Body of pancreas (tissue), 4 donors: ENCODE measurements around the gene SERPINB10. TPM values are rescaled to one million over a fixed set of nuclear protein-coding genes. Genes with fewer than 3 reads are reported as not detected.

Experiments used
- ATAC-seq: fragments of 150-250 bp; one replicate; pipeline ENCODE4 v1.9.1; 2016
- DNase-seq, 4 donors: peaks; one replicate each; pipeline ENCODE4 v3.0.0-alpha.2; 2019
- H3K27ac ChIP-seq, 4 donors: fragments of 200-600 bp; sonication (generic); 1 replicate in 3 of 4; 2 replicates in 1 of 4; pipeline versions ENCODE4 v1.5.1 to v1.6.1; 2016 to 2019; ENCODE audit warnings: mild to moderate bottlenecking in 1 of 4, mixed read lengths in 1 of 4, moderate library complexity in 1 of 4
- H3K27me3 ChIP-seq, 2 donors: fragments of 200-600 bp; sonication (generic); one replicate each; pipeline ENCODE4 v1.6.0; 2016; ENCODE audit warnings: mild to moderate bottlenecking in 1 of 2
- H3K36me3 ChIP-seq, 2 donors: fragments of 200-600 bp; sonication (generic); replicated peaks in 1 of 2; 2 replicates each; pipeline ENCODE4 v1.5.1; 2016; ENCODE audit warnings: low read depth in 2 of 2; ENCODE audit not compliant: insufficient read depth in 1 of 2
- H3K4me1 ChIP-seq: fragments of 200-600 bp; sonication (generic); one replicate; pipeline ENCODE4 v1.6.0; 2016
- H3K4me3 ChIP-seq, 2 donors: fragments of 200-600 bp; sonication (generic); 1 replicate in 1 of 2; 2 replicates in 1 of 2; pipeline ENCODE4 v1.5.1; 2016 to 2019
- H3K9me3 ChIP-seq, 3 donors: fragments of 200-600 bp; sonication (generic); 1 replicate in 2 of 3; 2 replicates in 1 of 3; pipeline ENCODE4 v1.5.1; 2016
- CTCF ChIP-seq, 7 experiments: fragments of 450-650 bp in 4 of 7; fragments of 200-600 bp in 3 of 7; sonication (generic) in 3 of 7; IDR thresholded peaks; one replicate each; pipeline ENCODE4 v1.5.1; 2016 to 2019; ENCODE audit warnings: antibody characterized with exemption in 7 of 7
- POLR2A ChIP-seq, 3 donors: fragments of 450-650 bp; IDR thresholded peaks; one replicate each; pipeline ENCODE4 v1.6.1; 2016; ENCODE audit warnings: antibody characterized with exemption in 3 of 3, mild to moderate bottlenecking in 2 of 3
- WGBS, 2 donors: methylation state at CpG; one replicate each; pipeline ENCODE4 v1.1.5; 2017; 5-methylcytosine and 5-hydroxymethylcytosine counted together
- intact Hi-C: fragments of 100-400 bp; cut with DNase I; formaldehyde crosslinking; loops from one replicate; pipeline ENCODE4 v1.15.1; 2023
- total RNA-seq, 2 donors: library from RNA; depleted of rRNA; stranded (reverse); fragments of >200 nt; gene quantifications; one replicate each; pipeline ENCODE4 v1.1.0, GENCODE V29; 2016

Gene SERPINB10
- total RNA-seq, 2 donors from 2014 or later, result not detected

- H3K4me1 ChIP-seq, result no peaks in the 10 kb centered on the region
- no peak for ATAC-seq
Observed at GRCh38 chr18:63889626-63890025, 18.1 kb upstream of the SERPINB10 start.

GRCh38 chr18:63890237-63890949 is 17.4 kb upstream of the SERPINB10 start:
- TF ChIP-seq CTCF (IDR thresholded peaks at IDR 0.05), result no peak
- no peak for TF ChIP-seq POLR2A (IDR thresholded peaks at IDR 0.05)
- ATAC-seq (no peak), DNase-seq (no peak)
- Histone ChIP-seq H3K4me3 (no peak overlapping the region), H3K36me3 (no peaks in the 10 kb centered on the region), H3K4me1 (no peaks in the 10 kb centered on the region), H3K27ac (no peak overlapping the region), H3K9me3 (no peaks in the 10 kb centered on the region), H3K27me3 (no peaks in the 10 kb centered on the region)
- WGBS, 2 donors, result 80 to 83% methylated on average over 6 of the region's 6 CpGs
- intact Hi-C loops, result no loop called here

More at GRCh38 chr18:63889626-63890025, 18.1 kb upstream of the SERPINB10 start:
- Histone ChIP-seq H3K27me3 (no peaks in the 10 kb centered on the region), H3K9me3 (no peaks in the 10 kb centered on the region), H3K36me3 (no peaks in the 10 kb centered on the region), H3K27ac (no peak overlapping the region), H3K4me3 (no peak overlapping the region)
- intact Hi-C loops, result no loop called here
- 76 to 96% methylated on average over 2 of the region's 2 CpGs for WGBS, 2 donors
- no peak for DNase-seq
- no peak for TF ChIP-seq CTCF (IDR thresholded peaks at IDR 0.05)
- no peak for TF ChIP-seq POLR2A (IDR thresholded peaks at IDR 0.05)

- ATAC-seq (no peak), DNase-seq (no peak)
- 81 to 82% methylated on average over 5 of the region's 5 CpGs for WGBS, 2 donors
Observed at GRCh38 chr18:63890950-63891304, 16.8 kb upstream of the SERPINB10 start.

GRCh38 chr18:63892566-63892965 is 15.2 kb upstream of the SERPINB10 start:
- H3K36me3 ChIP-seq, result no peaks in the 10 kb centered on the region
- TF ChIP-seq CTCF (IDR thresholded peaks at IDR 0.05), result no peak
- no peak for TF ChIP-seq POLR2A (IDR thresholded peaks at IDR 0.05)
- H3K4me1 ChIP-seq, result no peaks in the 10 kb centered on the region
- DNase-seq (no peak), ATAC-seq (no peak)
- H3K27ac ChIP-seq, result no peak overlapping the region
- 84 to 94% methylated on average over 4 of the region's 4 CpGs for WGBS, 2 donors
- H3K27me3 ChIP-seq, result no peaks in the 10 kb centered on the region
- H3K9me3 ChIP-seq, result no peaks in the 10 kb centered on the region
- no peak overlapping the region for H3K4me3 ChIP-seq
- intact Hi-C loops, result no loop called here

More at GRCh38 chr18:63890950-63891304, 16.8 kb upstream of the SERPINB10 start:
- Histone ChIP-seq H3K27ac (no peak overlapping the region), H3K27me3 (no peaks in the 10 kb centered on the region), H3K4me1 (no peaks in the 10 kb centered on the region), H3K9me3 (no peaks in the 10 kb centered on the region), H3K4me3 (no peak overlapping the region), H3K36me3 (no peaks in the 10 kb centered on the region)
- TF ChIP-seq POLR2A (IDR thresholded peaks at IDR 0.05) (no peak), CTCF (IDR thresholded peaks at IDR 0.05) (no peak)
- intact Hi-C loops, result no loop called here
